ENCODE data around the gene MLIP.

GRCh38 chr6:54204921-54205591 lies 93.8 kb downstream of the MLIP start:
- TF ChIP-seq CTCF (IDR thresholded peaks at IDR 0.05; ENCODE audit: low read depth, low read length) (no peak), POLR2A (IDR thresholded peaks at IDR 0.05; ENCODE audit: extremely low read depth, insufficient read length) (no peak)
- TF ChIP-seq, protein P1, sequence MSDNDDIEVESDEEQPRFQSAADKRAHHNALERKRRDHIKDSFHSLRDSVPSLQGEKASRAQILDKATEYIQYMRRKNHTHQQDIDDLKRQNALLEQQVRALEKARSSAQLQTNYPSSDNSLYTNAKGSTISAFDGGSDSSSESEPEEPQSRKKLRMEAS (IDR thresholded peaks at IDR 0.05; ENCODE audit: low read depth, low read length) = no peak
